Natural killer cell treated with Interleukin-12 subunit alpha and Interleukin-12 subunit beta and Interleukin-15 and Interleukin-18, amount 100 ng/mL, for 72 hours (primary cell): ENCODE results near the gene LAPTM4A. TPM values are rescaled to one million over a fixed set of nuclear protein-coding genes. Genes with fewer than 3 reads are reported as not detected.

Experiments used
- ATAC-seq, 2 donors: fragments of 150-1000 bp; cut with Tn5 transposase in 1 of 2; sonication (Bioruptor Pico), chemical (Tn5 transposase) in 1 of 2; 2 replicates each; pipeline ENCODE4 v1.10.0; 2021
- DNase-seq: peaks from one replicate; pipeline ENCODE4 v3.0.0; 2022; ENCODE audit warnings: low spot score
- H3K27ac Mint-ChIP-seq, 2 donors: 1 replicate in 1 of 2; 2 replicates in 1 of 2; pipeline ENCODE4 v1.8.0; 2022; ENCODE audit warnings: mixed read lengths in 2 of 2, mild to moderate bottlenecking in 1 of 2, moderate library complexity in 1 of 2
- H3K27me3 Mint-ChIP-seq, 2 donors: 1 replicate in 1 of 2; 2 replicates in 1 of 2; pipeline ENCODE4 v1.8.0; 2022; ENCODE audit warnings: mixed read lengths in 2 of 2
- H3K36me3 Mint-ChIP-seq: one replicate; pipeline ENCODE4 v1.8.0; 2022; ENCODE audit warnings: mixed read lengths
- H3K4me1 Mint-ChIP-seq, 2 donors: 1 replicate in 1 of 2; 2 replicates in 1 of 2; pipeline ENCODE4 v1.8.0; 2022; ENCODE audit warnings: low read depth in 2 of 2, mixed read lengths in 2 of 2, mild to moderate bottlenecking in 1 of 2
- H3K4me3 Mint-ChIP-seq: one replicate; pipeline ENCODE4 v1.8.0; 2022; ENCODE audit warnings: mixed read lengths
- H3K9me3 Mint-ChIP-seq: 2 replicates; pipeline ENCODE4 v1.8.0; 2022; ENCODE audit warnings: mixed read lengths
- total RNA-seq, 2 donors: library from RNA; stranded (reverse); gene quantifications; one replicate each; pipeline ENCODE4 v1.2.3, GENCODE V29; 2022

The LAPTM4A gene
- total RNA-seq, 2 donors from 2014 or later: 13.2 to 37.2 TPM

DNA sequence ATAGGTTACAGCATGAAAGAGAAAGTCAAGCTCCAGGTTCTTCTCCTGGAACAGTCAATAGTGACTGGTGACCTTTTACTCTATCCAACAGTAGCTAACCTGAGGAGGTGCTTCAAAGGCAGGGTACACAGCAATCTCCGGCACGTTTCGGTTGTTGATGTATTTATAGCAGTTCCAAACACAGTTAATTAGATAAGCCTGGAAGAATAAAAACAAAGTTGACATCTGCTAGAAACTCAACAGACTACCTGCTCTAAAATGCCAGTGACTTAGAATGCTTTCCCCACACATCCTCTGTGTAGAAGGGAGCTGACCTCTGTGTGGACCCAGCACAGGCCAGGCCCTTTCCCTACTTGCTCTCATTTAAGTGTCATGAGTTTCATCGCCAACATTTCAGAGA lies 17.2 kb downstream of the LAPTM4A start:
- Mint-ChIP-seq H3K27me3 (no peaks in the 10 kb centered on the region), H3K4me3 (no peak overlapping the region), H3K27ac (no peak overlapping the region), H3K4me1 (peaks cover 8 to 14% of the 10 kb centered on the region in 2 donors), H3K9me3 (no peaks in the 10 kb centered on the region), H3K36me3 (peaks cover 41% of the 10 kb centered on the region)
- no peak for DNase-seq
- no peak for ATAC-seq

DNA sequence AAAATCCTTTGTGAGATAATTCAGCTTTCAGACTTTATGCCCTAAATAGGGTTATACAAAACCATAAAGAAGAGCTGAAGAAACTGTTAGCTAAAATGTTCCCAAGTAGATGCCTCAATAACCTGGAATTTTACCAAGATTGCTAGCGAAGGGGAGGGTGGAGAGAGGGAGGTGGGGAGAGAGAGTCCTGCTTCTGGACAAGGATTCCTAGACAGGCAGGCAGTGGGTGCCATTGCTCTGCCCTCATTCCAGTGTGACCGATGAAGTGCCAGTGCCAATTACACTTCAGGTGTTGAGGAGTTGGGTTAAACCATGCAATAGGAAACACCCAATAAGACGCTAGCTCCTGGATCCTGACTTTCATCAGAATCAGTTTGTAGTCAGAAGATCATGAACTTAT lies 18.1 kb downstream of the LAPTM4A start:
- Mint-ChIP-seq H3K36me3 (peaks cover 44% of the 10 kb centered on the region), H3K4me1 (peaks cover 11 to 13% of the 10 kb centered on the region in 2 donors), H3K4me3 (no peak overlapping the region), H3K27ac (no peak overlapping the region), H3K9me3 (no peaks in the 10 kb centered on the region), H3K27me3 (no peaks in the 10 kb centered on the region)
- DNase-seq (no peak), ATAC-seq (no peak)

DNA sequence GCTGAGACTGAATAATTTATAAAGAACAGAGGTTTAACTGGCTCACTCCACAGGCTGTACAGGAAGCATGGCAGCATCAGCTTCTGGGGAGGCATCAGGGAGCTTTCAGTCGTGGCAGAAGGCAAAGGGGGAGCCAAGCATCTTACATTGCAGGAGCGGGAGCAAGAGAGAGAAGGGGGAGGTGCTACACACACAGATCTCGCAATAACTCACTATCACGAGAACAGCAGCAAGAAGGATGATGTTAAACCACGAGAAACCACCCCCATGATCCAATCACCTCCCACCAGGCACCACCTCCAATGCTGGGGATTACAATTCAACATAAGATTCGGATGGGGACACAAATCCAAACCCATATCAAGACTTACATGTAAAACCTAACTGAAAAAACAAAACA lies 21.2 kb downstream of the LAPTM4A start:
- no peak overlapping the region for H3K4me3 Mint-ChIP-seq
- DNase-seq: no peak
- no peak for ATAC-seq
- H3K27me3 Mint-ChIP-seq: no peaks in the 10 kb centered on the region
- H3K36me3 Mint-ChIP-seq: peaks cover 29% of the 10 kb centered on the region
- H3K9me3 Mint-ChIP-seq: no peaks in the 10 kb centered on the region
- peaks cover 0 to 3% of the 10 kb centered on the region in 2 donors for H3K4me1 Mint-ChIP-seq
- H3K27ac Mint-ChIP-seq: no peak overlapping the region

DNA sequence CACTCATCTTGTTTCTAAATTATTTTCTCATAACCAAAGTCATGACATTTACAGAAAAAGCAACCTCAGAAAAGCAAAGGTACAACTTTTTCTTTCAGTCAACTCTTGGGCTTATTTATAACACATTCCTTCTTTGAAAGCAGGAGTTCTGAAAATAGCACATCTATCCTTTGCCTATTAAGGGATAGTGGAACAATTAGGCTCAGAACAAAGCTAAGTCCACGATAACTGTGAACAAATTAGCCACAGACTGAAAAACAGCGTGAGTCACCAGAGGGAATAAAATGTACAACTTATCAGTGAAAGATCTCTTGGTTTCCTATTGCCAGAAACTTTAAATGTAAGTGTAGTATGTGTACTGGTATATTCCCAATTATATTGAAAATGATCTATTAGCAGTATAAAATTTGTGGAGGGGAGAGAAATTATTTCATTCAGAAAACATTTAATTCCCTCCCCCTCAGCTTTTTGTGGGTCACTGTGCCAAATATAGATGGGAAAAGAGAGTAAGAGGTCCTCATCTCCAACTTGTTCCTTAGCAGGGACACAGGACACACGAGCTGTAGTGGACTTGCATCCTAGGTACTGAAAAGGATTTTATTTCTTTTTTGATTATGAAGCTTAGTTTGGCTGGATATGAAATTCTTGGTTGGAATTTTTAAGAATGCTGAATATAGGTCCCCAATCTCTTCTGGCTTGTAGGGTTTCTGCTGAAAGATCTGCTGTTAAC lies 23.6 kb downstream of the LAPTM4A start:
- Mint-ChIP-seq H3K27me3 (no peaks in the 10 kb centered on the region), H3K27ac (no peak overlapping the region), H3K36me3 (peaks cover 36% of the 10 kb centered on the region), H3K4me1 (peaks cover 3 to 6% of the 10 kb centered on the region in 2 donors), H3K4me3 (no peak overlapping the region), H3K9me3 (no peaks in the 10 kb centered on the region)
- ATAC-seq (no peak), DNase-seq (no peak)

DNA sequence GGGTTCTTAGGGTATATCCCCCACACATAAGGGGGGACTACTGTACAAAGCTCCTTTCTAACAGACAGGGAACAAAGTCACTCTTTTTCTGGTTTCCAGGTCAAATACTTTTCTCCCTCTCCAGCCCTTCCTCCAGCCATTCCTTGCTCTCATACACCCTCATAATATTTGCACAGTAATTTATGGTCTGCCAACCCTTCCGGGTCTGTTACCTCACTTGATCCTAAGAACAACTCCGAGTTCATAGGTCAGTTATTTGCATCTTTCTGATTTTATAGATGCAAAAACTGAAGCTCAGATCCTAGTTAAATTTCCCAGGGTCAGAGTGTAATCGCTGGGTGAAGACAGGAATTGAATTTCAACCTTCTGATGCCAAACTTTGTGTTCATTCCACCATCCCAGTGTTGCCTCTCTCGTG lies 24.2 kb downstream of the LAPTM4A start:
- Mint-ChIP-seq H3K27ac (no peak overlapping the region), H3K4me1 (peaks cover 3 to 6% of the 10 kb centered on the region in 2 donors), H3K36me3 (peaks cover 37% of the 10 kb centered on the region), H3K27me3 (no peaks in the 10 kb centered on the region), H3K4me3 (no peak overlapping the region), H3K9me3 (no peaks in the 10 kb centered on the region)
- ATAC-seq (no peak), DNase-seq (no peak)

DNA sequence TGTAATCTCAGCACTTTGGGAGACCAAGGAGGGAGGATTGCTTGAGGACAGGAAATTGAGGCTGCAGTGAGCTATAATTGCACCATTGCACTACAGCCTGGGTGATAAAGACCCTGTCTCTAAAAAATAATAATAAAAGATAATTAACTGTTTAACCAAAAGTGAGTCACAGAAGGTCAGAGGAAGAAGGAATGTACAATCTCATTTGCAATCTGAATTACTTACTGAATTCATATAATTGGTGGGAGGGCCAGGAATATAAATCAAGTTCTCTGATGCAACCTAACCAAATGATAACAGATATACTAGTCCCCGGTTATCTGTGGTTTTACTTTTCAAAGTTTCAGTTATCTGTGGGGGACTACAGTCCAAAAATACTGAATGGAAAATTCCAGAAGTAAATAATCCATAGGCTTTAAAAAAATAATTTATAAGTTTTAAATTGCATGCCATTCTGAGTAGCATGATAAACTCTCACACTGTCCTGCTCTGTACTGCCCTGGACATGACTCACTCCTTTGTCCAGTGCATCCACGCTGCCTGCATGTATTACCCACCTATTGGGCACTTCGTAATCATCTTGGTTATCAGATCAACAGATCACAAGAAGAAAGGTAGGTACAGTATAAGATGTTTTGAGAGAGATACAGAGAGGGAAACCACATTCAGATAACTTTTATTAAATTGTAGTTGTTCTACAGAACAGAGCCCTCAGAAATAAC lies 26.2 kb downstream of the LAPTM4A start:
- Mint-ChIP-seq H3K9me3 (peaks cover 13% of the 10 kb centered on the region), H3K36me3 (peaks cover 39% of the 10 kb centered on the region), H3K4me1 (peaks cover 6 to 9% of the 10 kb centered on the region in 2 donors), H3K27ac (no peak overlapping the region), H3K4me3 (no peak overlapping the region), H3K27me3 (no peaks in the 10 kb centered on the region)
- no peak for DNase-seq
- no peak for ATAC-seq

DNA sequence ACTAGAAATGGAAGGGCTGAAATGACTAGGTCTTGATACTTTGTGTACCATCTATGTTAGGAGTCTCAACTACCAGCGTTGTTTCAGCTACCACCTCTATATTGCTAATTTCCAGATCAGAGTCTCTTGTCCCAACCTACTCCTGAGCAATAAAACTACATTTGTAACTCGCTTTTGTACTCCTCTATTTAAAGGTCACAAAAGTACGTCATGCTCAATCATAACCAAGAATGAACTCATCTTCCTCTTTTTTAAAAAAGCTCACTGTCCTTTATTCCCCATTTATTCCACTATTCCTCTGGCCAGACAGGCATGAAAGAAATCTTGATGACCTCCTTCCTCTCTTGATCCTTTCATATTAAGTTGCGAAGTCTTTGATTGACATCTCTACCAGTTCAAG lies 27.7 kb downstream of the LAPTM4A start:
- ATAC-seq: no peak
- peaks cover 25% of the 10 kb centered on the region for H3K36me3 Mint-ChIP-seq
- no peak for DNase-seq
- H3K9me3 Mint-ChIP-seq: peaks cover 15% of the 10 kb centered on the region
- H3K27me3 Mint-ChIP-seq: no peaks in the 10 kb centered on the region
- no peak overlapping the region for H3K27ac Mint-ChIP-seq
- peaks cover 6 to 9% of the 10 kb centered on the region in 2 donors for H3K4me1 Mint-ChIP-seq
- H3K4me3 Mint-ChIP-seq: no peak overlapping the region

DNA sequence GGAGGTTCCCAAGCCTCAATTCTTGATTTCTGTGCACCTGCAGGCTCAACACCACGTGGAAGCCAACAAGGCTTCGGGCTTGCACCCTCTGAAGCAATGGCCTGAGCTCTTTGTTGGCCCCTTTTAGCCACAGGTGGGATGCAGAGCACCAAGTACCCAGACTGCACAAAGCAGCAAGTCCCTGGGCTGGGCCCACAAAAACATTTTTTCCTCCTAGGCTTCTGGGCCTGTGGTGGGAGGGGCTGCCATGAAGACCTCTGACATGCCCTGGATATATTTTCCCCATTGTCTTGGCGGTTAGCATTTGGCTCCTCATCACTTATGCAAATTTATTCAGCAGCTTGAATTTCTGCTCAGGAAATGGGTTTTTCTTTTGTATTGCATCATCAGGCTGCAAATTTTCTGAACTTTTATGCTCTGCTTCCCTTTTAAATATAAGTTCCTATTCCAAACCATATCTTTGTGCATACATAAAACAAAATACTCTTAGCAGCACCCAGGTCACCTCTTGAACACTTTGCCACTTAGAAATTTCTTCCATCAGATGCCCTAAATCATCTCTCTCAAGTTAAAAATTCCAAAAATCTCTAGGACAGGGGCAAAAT lies 29.9 kb downstream of the LAPTM4A start:
- no peak for ATAC-seq

DNA sequence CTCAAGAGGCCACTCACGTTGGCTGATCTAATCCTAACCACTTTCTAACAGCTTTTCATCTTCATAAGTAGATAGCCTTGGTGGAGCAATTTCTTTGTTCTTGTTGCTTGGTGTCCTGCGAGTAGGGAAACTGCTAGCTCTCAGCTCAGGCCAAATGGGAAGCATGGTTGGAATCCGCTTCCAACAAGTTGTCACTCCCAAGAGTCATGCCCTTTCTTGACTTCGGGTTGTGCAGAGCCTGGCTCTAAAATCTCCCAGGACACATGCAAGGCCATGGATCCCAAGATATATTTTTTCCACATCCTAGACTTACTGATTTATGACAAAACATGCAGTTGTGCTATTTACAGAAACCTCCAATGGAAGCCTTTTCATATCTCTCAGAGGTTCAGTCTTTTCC lies 31.7 kb downstream of the LAPTM4A start:
- Mint-ChIP-seq H3K4me3 (no peak overlapping the region), H3K36me3 (peaks cover 25% of the 10 kb centered on the region), H3K27me3 (peaks cover 1 to 9% of the 10 kb centered on the region in 2 donors), H3K4me1 (peaks cover 6 to 7% of the 10 kb centered on the region in 2 donors), H3K27ac (no peak overlapping the region), H3K9me3 (peaks cover 15% of the 10 kb centered on the region)
- no peak for DNase-seq
- ATAC-seq: no peak

More for the DNA sequence above, 29.9 kb downstream of the LAPTM4A start:
- peaks cover 15% of the 10 kb centered on the region for H3K9me3 Mint-ChIP-seq
- H3K36me3 Mint-ChIP-seq: peaks cover 25% of the 10 kb centered on the region
- no peak overlapping the region for H3K4me3 Mint-ChIP-seq
- no peak overlapping the region for H3K27ac Mint-ChIP-seq
- H3K4me1 Mint-ChIP-seq: peaks cover 6 to 7% of the 10 kb centered on the region in 2 donors
- no peaks in the 10 kb centered on the region for H3K27me3 Mint-ChIP-seq
- DNase-seq: no peak

DNA sequence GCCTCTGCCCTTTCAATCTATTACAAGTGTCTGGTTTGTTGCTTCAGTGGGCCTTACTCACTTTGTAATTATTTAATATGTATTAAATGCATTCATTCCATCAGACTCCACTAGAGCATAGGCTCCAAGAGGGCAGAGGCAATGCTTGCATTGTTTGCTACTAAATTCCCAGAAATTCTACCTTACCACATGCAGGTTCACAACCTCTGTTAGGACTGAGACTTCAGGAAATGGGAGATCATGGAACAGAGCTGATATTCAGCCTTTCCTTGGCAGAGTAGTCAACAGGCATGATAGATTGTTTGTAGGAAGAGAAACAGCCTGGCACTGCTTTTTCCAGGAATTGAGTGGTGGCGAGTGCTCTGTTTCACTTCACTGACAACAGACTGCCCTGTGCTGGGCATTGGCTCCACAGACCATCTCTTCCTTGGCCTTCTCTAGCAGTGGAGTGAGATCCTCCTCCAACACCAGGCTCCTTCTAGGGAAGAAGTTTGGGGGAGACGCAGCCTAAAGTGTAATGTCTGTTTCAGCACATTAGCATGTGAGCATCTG lies 32.8 kb downstream of the LAPTM4A start:
- DNase-seq: no peak
- no peak overlapping the region for H3K4me3 Mint-ChIP-seq
- H3K36me3 Mint-ChIP-seq: peaks cover 19% of the 10 kb centered on the region
- no peak overlapping the region for H3K27ac Mint-ChIP-seq
- no peak for ATAC-seq
- peaks cover 15% of the 10 kb centered on the region for H3K9me3 Mint-ChIP-seq
- peaks cover 2 to 7% of the 10 kb centered on the region in 2 donors for H3K4me1 Mint-ChIP-seq
- peaks cover 12 to 19% of the 10 kb centered on the region in 2 donors for H3K27me3 Mint-ChIP-seq

DNA sequence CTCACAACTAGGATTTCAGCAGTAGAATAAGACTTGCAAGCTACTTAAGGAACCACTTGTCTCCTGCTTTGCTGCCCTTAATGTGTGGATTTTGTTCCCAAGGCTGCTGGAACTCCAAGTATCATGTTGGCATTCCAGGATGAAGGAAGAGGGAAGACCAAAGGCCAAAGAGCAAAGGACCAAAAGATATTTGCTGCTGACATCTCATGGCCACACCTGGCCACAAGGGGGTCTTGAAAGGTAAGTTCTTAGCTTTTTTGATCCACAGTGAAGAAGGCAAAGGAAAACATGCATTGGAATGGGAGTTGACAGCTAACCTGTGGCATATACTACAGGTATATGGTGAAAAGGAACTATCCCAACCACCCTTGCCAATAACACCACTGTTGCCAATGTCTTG lies 35.1 kb downstream of the LAPTM4A start:
- H3K4me3 Mint-ChIP-seq: no peak overlapping the region
- peaks cover 8% of the 10 kb centered on the region for H3K36me3 Mint-ChIP-seq
- H3K4me1 Mint-ChIP-seq: peaks cover 0 to 6% of the 10 kb centered on the region in 2 donors

DNA sequence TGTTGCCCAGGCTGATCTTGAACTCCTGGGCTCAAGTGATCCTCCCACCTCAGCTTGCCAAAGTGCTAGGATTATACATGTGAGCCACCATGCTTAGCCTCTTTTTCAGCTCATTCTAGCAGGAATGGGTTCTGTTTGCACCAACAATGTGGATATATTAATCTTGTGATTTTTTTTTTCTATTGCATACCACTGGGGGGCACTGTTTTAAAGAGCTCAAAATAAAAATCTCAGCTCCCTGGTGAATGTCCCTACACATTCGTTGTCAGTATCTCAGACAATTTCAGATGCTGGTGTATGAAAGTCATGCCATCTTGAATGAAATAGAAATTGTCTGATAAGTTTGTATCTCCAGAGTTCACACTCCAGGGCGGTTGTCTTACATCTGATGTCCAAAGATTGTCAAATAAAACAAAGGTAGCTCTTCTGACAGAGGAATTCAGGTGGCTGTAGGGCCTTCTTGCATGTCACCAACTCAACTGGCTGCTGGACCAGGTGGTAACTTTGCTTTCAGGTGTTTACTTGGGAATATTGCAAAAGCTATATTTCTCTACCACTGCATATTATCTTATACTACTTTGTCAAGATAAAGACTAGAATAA lies 35.8 kb downstream of the LAPTM4A start:
- H3K27ac Mint-ChIP-seq: no peak overlapping the region
- H3K36me3 Mint-ChIP-seq: peaks cover 4% of the 10 kb centered on the region
- ATAC-seq (no peak), DNase-seq (no peak)
- H3K9me3 Mint-ChIP-seq: peaks cover 5% of the 10 kb centered on the region
- H3K27me3 Mint-ChIP-seq: peaks cover 27 to 40% of the 10 kb centered on the region in 2 donors
- no peak overlapping the region for H3K4me3 Mint-ChIP-seq
- peaks cover 0 to 6% of the 10 kb centered on the region in 2 donors for H3K4me1 Mint-ChIP-seq

More for the DNA sequence above, 35.1 kb downstream of the LAPTM4A start:
- H3K27me3 Mint-ChIP-seq: peaks cover 25 to 35% of the 10 kb centered on the region in 2 donors
- ATAC-seq (no peak), DNase-seq (no peak)
- H3K9me3 Mint-ChIP-seq: peaks cover 8% of the 10 kb centered on the region
- no peak overlapping the region for H3K27ac Mint-ChIP-seq

DNA sequence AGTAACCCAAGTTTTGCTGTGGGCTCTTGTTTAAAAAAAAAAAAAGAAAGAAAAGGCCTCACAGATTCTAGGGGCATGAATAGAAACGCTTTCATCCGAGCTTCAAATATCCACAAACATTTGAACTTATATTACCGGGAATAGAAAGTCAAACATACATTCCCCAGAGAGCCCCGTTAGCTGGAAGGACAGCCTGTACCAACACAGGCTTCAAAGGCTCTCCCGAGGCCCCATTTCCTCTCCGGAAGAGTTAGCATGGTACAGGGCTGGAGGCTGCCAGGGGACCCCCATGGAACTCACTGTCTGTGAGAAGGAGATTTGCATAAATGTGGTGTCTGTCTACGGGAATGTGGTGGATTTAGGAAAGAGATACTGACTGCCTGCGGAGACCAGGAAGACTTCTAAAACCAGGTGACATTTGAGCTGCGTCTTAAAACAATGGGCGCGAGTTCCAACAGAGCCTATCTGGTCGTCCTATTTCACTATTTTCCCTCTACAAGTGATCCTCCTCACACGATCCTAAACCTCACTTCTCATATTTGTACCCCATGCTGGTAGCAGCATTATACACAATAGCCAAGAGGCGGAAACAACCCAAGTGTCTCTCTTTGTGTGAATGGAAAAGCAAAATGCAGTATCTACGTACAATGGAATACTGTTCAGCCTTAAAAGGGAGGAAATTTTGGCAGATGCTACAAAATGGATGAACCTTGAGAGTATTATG lies 38.1 kb downstream of the LAPTM4A start:
- H3K27ac Mint-ChIP-seq: no peak overlapping the region

More for the DNA sequence above, 38.1 kb downstream of the LAPTM4A start:
- H3K4me3 Mint-ChIP-seq: peak overlapping the region; percentile 26
- H3K4me1 Mint-ChIP-seq: peaks cover 0 to 6% of the 10 kb centered on the region in 2 donors
- H3K27me3 Mint-ChIP-seq: peaks cover 33 to 40% of the 10 kb centered on the region in 2 donors
- no peaks in the 10 kb centered on the region for H3K9me3 Mint-ChIP-seq
- ATAC-seq (no peak), DNase-seq (no peak)
- no peaks in the 10 kb centered on the region for H3K36me3 Mint-ChIP-seq
